ENCODE data around the gene HHAT.

DNA sequence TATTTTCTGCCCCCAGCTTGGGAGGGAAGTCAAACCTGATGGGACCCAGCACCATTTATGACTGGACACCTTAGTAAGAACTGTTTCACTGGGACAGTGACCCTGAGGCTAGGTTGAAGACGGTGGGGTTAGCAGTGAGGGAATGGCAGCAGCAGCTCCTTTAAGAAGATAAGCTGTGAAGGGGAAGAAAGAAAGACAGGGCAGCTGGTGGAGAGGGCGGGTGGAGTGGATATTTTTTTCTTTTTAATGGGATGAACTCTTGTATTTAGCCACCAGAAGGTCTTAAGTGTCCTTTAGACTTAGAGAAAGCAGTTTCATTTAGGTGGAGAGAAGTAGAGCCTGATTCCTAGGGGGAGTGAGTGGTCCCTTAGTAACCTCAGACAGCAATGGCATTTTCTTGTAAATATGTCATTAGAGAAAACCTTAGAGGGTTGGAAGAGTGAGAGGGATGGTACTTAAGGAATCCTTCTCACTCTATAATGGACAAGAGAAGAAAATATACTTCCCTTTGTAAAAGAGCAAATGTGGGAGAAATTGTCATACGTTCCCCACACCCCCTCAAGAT lies 187.5 kb downstream of the HHAT start:
- TF ChIP-seq EP300 (IDR thresholded peaks at IDR 0.05) (no peak), POLR2A (IDR thresholded peaks at IDR 0.05) (no peak)
- TF ChIP-seq, protein P1, sequence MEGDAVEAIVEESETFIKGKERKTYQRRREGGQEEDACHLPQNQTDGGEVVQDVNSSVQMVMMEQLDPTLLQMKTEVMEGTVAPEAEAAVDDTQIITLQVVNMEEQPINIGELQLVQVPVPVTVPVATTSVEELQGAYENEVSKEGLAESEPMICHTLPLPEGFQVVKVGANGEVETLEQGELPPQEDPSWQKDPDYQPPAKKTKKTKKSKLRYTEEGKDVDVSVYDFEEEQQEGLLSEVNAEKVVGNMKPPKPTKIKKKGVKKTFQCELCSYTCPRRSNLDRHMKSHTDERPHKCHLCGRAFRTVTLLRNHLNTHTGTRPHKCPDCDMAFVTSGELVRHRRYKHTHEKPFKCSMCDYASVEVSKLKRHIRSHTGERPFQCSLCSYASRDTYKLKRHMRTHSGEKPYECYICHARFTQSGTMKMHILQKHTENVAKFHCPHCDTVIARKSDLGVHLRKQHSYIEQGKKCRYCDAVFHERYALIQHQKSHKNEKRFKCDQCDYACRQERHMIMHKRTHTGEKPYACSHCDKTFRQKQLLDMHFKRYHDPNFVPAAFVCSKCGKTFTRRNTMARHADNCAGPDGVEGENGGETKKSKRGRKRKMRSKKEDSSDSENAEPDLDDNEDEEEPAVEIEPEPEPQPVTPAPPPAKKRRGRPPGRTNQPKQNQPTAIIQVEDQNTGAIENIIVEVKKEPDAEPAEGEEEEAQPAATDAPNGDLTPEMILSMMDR (IDR thresholded peaks at IDR 0.05) = no peak
